Measurements from ENCODE around the gene MAPKAP1. TPM values are rescaled to one million over a fixed set of nuclear protein-coding genes. Genes with fewer than 3 reads are reported as not detected.

Gene MAPKAP1
- total RNA-seq, 1 donor from 2014 or later, result 66.5 TPM

DNA sequence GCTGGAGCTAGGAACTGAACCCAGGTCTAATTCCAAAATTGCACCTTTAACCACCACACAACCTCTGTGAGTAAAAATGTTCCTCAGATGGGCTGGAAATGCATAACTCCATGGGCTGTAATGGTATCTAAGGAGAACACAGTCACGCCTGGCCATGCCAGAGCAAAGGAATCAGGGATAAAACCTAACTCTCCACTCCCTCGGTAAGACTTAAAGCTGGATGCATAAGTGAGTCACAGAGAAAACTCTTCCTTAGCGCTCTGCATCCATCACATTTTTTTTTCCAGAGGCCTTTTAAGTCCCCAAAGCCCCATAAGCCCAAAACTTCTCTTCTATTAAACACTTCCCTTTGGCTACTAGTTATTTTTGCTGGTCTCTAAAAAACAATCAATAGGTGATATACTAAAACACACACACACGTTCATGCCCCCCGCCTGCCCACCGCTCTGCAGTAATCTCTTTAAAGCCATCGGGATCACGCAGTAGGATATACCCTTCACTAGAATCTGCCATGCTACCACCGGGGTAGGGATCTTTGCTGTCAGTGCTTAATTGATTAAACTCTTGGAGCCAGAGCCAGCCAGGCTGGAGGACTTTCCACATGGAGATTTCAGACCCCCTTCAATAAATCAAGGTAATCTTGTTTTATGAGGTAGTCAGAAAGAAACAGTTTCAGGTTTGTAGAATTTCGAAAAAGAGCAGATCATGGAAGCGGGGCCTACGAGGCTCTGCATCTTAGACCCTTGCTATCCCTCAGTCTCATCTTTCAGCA is 212.9 kb downstream of the MAPKAP1 start:
- intact Hi-C loops (cut with micrococcal nuclease), result no loop called here

DNA sequence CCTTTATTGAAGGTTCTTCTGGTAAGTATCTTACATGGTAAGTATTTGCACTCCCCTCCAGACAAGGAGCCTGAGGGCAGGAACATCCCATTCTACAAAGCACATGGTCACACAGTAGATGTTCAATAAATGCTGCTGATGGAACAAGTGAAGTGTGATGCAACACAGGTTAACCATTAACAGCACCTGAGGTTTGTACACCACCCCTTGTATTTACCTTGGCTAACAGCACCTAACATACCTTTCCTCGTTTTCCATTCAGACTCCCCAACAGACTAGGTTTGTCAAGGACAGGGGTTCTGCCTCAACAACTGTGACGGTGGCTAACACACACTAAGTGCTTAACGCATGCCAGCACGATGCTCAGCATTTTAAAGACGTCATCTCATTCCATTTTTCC is 213.6 kb downstream of the MAPKAP1 start:
- intact Hi-C loops (cut with micrococcal nuclease), result no loop called here

DNA sequence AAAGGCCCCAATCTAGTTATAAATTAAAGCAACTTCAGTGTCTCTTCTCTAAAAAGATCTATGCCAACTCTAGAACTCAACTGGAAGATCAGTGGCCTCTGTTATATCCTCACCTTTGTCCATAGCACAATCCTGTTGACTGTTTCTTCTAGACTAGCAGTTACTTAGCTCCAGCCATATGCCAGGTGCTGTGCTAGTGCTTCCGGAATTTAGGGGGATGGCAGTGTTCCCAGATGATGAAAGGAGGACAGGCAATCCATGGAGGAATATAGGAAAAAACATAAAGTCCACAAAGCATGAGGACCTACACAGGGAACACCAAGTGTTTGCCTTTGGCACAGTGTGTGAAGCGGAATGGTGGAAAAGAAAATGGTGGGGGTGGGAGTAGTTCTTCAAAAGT is 214.3 kb downstream of the MAPKAP1 start:
- intact Hi-C loops (cut with micrococcal nuclease), result no loop called here

DNA sequence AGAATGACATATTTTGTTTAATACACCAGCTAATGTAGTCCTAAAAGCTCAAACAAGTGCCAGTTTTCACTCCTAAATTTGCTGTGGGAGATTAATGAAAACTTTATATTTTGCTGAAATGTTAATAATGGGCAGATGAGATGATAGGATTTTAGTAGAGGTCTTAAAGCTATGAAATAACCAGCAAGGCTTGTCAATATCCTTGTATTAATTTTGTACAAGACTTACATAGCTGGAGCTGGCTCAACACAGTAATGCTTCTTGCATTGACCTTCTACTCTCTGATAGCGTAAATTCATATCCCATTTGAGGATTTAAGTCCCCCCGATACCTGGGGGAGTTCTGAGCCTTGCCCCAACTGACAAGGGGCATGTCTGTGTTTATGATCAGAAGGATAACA is 219.2 kb downstream of the MAPKAP1 start:
- intact Hi-C loops (cut with micrococcal nuclease), result no loop called here

DNA sequence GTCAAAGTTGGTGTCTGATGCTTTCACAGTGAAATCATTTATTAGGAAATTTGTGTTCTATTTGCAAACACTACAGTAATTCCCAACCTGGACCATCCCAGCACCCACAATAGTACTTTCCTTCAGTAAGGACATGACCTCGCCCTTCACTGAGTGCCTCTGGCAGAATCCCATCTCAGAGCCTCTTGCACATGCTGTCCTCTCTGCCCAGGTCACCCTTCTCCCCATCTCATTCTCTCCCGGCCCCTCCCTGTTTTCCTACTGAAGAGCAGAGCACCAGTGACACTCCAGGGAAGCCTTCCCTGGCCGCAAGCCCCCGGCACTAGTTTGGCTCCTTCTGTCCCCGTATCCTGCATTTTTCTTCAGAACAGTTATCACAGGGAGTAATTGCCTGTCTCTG is 220.4 kb downstream of the MAPKAP1 start:
- intact Hi-C loops (cut with micrococcal nuclease), result no loop called here

DNA sequence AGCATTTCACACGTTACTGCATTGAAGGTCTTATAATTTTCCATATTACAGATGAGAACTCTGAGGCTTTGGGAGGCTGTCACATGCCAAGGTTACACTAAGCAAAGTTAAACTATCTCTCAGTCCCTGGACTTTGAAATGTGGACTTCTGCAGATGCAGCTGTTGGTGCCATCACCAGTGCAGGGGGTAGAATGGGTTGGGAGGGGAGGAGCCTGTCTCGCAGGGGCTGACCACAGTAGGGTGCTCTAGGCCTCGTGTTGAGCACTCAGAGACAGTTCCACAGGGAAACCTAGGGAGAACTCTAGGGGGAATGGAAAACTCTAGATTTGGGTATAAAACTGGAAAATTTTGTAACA is 220.9 kb downstream of the MAPKAP1 start:
- intact Hi-C loops (cut with micrococcal nuclease), result no loop called here

DNA sequence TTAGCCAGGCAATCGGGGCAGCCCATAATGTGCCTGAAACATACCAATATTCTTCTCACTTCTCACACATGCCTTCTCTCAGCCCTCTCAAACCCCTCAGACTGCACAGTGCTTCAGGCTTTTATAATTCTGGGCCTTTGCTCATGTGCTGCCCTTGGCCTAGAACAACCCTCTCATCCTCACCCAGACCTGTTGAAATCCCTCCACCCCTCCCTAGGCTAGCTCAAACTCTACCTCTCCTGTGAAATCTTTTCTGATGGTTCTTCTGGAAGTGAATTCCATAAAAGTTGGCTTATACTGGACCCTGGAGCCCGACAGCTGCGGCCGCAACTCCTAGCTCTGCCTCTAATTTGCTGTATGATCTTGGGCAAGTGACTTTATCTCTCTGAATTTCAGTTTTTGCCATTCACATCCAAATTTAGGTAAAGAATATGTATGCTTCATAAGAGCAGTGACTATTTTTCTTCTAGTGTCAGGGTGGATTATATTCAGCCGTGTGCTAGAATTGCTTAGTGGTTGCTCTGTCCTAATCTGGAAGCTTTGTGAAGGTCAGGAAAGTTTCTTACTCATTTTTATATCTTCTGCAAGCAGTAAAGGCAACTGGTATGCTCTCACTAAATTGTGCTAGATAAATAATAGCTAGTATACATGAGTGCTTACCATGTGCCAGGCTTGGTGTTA is 221.4 kb downstream of the MAPKAP1 start:
- intact Hi-C loops (cut with micrococcal nuclease), result no loop called here

DNA sequence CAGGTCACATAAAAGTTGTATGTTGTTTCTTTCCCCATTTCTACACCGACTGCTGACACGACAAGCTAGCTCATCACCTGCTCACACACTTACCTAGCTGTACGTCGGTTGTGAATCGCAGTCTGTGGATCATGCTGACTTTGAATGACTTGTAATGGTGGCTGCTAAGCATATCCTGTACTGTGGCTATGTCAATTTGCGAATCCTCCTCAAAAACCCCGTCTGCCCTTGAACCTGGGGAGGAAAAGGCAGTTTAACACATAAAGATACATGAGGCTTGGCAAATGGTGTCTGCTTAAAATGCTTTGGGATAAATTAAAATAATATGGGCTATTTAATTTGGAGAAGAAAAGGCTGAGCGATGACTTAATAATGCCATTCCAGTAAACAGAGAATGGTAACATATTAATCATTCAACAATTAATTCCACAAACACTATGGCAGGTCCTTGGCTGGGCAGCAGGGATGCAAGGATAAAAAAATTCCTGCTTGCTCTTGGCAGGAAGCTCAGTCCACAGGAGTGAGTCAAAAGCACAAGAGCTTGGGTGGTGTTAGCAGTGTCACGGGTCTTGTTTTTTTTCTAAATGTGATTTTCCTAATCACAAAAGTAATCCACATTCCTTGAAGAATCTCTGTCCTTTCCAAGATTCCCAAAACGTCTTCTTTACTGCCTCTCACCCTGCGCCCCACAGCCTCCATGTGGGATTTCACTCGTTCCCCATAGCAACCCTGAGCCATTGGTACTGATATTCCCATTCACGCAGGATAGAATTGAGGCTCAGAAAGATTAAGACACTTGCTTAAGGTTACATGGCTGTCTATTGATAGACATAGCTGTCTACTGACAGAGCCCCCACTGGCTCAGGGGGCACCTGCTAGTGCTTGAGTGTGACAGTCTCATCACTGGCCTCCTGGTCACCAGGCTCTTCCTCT is 222.4 kb downstream of the MAPKAP1 start:
- intact Hi-C loops (cut with micrococcal nuclease), result no loop called here

DNA sequence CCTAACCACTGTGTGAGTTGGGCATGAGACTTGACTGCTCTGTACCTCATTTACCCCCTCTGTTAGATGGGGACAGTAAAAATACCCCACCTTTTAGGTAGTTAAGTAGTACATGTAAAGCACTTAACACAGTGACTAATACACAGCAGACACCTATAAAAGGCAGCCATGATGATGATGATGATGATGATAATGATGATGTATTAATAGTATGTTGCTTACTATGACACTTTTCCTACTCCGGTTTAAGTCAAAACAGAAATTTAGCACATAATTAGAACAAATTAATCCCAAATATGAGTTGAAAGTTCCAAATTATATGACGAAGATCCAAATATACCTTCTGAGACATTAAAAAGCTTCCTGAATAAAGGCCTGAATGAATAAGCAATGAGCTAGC is 223.3 kb downstream of the MAPKAP1 start:
- intact Hi-C loops (cut with micrococcal nuclease), result no loop called here

DNA sequence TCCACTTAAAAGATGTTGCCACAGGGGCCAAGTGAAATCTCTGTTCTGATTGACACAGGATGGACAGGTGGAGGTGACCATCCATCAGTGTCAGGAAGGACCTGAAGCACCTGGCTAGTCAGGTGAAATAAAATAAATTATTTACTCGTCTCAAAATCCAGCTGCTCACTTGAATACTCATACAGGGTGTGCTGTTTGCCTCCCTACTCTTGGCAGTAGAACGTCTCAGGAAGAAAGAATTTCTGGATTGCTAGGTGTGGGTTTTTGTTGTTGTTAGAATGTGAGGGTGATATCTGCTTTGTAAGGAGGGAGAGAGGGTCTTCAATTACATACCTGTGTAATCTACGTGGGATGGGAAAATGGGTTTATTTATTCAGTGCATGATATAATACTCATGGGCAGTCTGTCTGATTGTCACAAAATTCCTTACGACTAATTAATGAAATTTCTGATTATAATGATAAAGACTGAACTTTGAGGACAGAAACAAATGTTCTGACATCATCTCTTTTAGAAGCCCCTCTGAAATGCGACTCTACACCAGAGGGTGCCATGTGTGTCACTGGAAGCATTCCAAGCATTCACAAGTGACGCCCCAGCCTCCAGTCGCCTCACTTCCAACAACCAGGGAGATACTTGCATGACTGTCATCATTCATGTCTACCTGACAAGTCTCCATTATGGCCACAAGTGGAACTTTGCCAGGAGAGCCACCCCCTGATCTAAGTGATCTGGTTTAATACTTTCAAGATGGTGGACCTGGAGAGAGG is 227.0 kb downstream of the MAPKAP1 start:
- intact Hi-C loops (cut with micrococcal nuclease), result no loop called here

DNA sequence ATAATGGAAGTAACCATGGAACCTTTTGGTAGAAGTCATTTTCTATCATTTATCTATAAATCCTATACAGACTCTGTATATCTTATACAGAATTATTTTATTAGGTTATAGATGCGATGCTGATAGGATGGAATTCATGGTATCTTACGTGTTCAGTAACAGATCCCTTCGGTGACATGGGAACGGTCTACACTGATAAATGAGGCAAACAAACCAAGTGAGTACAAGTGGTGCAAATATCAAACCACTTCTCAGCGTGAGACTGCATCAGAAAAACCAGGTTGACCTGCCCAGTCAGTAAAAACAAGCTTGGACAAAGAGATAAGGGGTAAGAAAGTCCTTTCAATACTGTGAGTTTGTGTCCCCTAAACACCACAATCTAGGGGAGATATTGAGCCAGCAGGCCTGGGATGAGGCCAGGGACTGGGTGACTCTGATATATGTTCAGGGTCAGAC is 229.9 kb downstream of the MAPKAP1 start:
- intact Hi-C loops (cut with micrococcal nuclease), result no loop called here

DNA sequence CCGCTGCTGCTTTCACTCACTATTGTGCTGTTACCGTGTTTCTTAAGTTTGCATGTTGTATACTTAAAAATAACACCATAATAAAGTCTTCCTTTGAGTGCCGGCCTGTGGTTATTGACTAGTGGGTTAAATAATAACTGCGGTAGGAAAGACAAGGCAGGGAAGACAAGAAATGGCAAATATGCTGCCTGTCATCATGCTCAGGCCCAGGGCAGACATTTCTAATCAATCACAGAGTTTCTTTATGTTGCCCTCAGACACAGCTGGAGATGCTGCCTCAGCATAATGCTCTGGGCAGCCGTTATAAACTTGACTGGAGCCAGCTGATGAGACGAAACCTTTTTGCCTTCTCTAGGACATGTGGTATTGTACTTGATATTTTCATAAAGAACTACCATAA is 230.4 kb downstream of the MAPKAP1 start:
- intact Hi-C loops (cut with micrococcal nuclease), result no loop called here

DNA sequence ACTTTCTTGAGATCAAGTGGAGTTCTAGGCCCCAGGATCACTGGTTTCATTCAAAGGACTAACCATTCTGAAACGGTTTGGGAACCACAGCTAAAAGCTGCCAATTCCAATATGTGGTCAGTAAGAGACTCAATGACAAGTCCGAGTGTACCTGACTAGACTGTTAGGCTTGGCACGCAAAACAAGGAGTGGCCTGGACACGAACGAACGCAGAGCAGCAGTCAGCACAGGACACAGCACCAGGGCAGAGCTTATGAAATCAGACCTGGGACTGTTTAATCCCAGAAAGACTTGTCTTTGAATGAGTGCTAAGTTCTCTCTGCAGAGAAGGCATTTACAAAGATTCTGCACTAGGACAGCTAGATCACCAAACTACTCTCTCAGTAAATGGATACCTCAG is 231.6 kb downstream of the MAPKAP1 start:
- intact Hi-C loops (cut with micrococcal nuclease), result no loop called here

DNA sequence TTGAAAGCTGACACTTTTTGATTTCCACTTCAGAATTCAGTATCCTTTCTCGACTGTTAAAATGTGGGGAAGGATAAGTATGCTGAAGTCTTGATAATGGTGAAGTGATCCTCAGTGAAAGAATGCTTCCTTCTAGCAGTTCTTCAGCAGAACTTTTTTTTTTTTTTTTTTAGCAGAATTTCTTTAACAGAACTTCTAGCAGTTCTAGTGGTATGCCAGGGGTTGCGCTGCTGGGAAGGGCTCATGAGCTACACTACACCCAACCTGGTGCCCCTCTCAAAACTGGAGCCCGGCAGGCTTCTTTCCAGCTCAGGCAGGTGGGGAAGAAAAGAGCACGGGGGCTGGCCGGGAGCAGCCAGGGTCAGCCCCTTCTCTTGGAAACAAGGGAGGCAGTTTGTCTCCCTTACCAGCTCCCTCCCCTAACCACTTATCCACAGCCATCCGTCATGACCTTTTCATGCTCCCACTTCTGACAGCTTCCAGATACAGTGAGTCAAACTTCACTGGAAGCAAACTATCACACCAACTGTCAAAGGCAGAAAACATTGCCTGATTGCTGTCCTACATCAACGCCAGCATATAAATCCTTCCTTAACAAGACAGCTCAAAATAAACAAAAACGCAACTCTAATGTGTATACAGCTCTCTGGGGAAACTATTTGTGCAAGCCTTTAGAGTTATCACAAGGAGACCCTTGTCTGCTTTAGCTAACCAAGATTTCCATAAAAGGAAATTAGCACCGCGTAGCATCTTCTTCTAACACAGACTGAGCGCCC is 233.9 kb downstream of the MAPKAP1 start:
- intact Hi-C loops (cut with micrococcal nuclease), result no loop called here

DNA sequence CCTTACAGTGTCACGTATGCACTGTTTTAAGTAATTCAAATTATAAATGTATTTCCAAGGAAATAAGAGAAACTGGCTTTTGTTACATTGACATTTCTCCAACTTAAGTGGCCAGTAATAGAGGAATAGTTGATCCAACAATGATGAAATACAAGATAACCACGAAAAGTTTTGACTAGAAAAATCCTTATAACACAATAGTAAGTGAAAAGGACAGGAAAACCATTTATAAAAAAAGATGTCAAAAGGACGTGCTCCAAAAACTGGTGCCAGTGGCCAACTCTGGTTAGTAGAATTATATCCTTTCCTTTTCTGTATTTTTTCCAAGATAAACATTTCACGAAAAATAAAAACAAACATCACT is 234.5 kb downstream of the MAPKAP1 start:
- intact Hi-C loops (cut with micrococcal nuclease), result no loop called here

DNA sequence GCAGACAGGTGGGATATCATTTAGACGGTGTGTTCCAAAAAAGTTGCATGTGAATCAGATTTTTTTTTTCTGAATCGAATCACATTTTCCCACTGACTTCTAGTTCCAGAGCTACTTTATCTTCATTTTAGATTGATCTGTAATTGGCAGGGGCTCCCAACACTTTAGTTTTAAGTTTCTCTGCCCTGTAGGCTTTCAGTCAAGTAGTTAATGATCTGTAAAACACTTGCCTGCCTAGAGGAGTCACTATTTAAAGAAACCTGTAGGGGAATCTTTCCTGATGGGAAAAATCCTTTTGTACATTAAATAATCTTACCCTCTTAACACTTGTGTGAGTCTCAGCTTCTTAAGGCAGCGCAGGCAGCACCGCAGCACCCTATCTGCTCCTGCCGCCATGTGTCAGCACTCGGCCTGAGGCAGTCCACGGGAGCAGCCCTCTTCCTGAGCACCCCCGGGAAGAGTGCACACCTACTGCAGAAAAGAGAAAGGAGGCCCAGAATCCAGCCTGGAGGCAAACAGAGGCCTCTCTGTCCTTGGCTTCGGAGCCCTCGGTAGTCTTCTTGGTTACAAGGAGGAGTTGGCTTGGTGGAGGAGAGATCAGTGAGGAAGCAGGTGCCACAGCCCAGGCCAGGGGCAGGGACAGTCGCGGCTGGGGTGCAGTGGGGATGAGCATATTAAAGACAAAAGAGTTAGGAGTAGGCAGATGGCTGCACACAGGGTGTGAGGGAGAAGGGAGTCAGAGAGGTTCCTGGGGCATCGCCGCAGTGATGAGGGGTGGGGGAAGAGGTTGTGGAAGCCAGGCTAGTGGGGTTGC is 236.0 kb downstream of the MAPKAP1 start:
- intact Hi-C loops (cut with micrococcal nuclease), result no loop called here

DNA sequence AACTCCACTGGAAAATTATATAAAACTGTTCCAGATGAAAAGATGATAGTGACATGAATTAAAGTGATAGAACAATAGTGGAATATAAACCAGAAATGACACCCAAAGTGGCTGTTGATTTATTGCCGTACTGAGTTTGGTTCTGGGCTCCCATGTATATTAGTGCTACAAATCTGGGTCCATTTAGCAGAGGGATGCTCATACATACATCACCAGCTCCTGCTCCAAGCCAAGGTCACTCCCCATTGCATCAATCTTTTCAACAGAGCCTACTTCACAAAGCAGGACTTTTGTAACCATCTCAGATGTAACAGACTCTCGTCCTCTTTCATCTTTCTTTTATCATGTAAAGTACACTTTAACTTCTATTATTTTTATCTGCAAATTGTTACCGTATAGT is 236.8 kb downstream of the MAPKAP1 start:
- intact Hi-C loops (cut with micrococcal nuclease), result no loop called here

DNA sequence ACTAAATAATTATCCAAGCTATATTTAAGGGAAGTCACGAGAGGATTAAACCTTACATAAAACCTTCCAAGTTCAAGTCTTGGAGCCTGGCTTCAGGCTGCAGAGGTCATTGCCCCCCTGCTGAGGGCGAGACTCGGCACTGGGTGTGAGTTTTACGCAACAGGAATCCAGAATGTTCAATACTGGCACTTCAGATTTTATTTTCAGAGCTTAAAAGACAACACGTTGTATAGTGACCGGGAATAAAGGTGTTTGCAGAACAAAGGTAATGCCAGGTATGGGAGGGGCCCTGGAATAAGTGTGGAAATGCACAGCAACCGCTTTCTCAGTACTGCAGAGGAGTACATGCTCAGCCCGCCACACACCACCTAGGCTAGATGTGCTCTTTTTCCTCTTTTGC is 238.4 kb downstream of the MAPKAP1 start:
- intact Hi-C loops (cut with micrococcal nuclease), result no loop called here

DNA sequence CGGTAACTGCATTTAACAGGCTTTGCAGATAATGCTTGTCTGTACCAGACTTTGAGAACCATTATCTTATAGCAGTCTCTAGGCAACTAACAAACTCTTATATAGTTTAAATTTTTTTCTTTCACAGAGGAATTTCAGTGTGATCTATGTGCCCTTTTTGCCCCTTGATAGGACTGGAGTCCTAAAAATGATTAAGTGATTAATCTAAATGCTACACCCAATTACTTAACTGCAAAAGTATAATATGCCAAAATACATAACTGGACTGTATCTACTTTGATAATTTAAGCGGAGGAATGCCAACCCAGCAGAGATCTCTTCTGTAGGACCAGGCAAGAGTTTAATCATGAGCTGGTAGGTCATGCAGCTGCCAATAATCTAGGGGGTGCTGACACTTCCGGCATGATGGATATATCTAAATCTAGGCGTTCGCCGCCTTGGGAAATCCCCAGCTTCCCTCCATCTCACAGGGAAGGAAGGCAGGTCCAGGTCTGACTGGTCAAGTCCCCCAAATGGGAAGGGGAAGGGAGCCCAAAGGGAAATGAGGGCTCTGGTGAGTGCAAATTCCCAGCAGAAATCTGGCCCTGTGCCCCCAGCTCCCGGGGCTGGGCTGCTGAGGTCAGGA is 239.8 kb downstream of the MAPKAP1 start:
- intact Hi-C loops (cut with micrococcal nuclease), result no loop called here

All from T-helper 2 cell treated with Interferon-gamma antibody and Interleukin-4, amounts not matched to agents 100 ng/mL and 5 ng/mL, for 36 hours (primary cell).